HG03439 (cell line): ENCODE results near the gene AKT3.
"Not testable (repeated sequence)": the region's sequence is repeated elsewhere in the genome, so short reads cannot be mapped to it uniquely, and the experiment has no call there.

Source experiments
- ATAC-seq: cut with Tn5 transposase; IDR thresholded peaks from one replicate; pipeline ENCODE4 v1.9.1; 2021; ENCODE audit warnings: mild to moderate bottlenecking, moderate library complexity; ENCODE audit not compliant: unreplicated experiment

The AKT3 gene

DNA sequence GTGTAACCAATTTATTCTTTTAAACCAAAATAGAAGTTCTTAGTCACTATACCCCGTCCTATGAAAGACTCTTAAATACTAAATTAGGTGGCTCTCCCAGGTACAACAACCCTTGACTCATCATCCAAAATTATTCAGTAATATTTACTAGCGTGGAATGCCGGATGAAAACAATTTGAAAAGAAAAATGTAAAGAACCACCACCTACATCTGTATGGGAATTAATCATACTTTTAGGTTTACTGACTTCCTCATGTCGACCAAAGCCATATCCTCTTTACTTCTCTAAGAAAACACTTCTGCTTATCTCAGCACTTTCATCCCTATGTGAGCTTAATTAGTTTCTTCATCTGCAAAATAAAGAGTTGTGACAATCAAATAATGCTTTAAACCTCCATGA is 139.6 kb downstream of the AKT3 start:
- no peak for ATAC-seq

DNA sequence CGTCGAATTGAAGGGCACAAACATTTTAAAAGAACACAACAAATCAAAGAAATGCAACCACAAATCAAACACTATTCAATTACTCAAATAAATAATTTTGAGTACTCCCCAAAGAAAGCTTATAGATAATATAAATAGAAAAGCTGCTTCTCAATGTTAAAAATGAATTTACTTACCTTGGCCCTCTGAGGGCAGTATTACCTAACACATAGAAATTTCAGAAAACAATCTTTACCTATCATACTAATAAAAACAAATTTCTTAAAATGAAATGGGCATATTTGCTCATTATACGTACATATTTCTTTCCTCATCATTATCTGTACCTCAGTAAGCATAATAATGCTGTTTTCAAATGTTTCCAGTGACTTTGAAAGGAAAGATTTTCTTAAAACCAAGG is 141.8 kb downstream of the AKT3 start:
- ATAC-seq: no peak

DNA sequence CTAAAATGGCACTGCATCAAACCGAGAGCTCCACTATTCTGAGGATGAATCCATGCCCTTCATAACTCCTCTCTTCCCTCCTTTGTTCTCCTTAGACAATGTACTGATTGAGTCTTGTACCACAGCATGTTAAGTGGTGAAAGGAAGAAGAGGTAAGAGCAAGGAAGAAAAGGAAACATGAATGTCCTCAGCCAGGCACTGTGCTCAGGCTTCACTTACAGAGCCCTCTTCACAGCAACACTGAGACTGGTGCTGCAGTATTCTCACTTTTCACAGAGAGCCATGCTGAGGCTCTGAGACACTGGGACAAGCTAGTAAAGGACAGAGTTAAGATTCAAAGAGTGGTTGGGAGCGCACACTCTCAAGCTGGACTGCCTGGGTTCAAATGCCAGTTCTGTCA is 143.5 kb downstream of the AKT3 start:
- no peak for ATAC-seq

DNA sequence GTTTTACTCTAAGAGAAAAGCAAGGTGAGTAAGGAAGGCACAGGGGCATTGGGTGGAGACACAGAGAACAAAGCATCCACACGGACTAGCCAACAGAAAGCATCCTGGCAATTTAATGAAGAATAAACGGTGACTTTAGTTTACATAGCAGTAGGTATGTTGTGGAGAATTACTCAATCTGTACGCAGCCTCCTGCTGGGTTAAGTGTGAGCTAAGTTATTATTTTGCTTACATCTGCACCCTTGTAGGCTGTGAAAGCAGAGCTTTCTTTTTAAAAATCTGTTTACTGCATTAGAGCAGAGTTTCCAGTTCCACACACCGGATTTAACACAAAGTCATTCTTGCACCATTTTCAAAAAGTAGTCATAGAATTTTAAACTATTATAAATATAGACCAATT is 144.5 kb downstream of the AKT3 start:
- ATAC-seq: no peak

DNA sequence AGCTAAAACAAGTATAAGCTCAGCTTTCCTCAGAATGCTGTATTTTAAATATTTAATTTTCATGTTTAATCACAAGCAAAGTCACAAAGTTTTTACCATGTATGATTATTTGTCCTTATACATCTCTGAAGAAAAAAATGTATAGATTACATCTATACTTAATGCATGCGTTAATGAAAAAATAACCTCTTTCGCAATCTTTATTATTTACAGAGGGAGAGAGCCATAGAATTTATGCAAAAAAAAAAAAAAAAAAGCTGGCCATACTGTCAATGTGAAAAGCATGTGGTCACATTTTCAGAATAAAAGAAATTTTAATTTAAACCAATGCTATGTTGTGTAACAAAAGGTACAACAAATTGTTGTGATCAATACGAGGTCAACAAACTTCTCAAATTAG is 148.2 kb downstream of the AKT3 start:
- no peak for ATAC-seq

DNA sequence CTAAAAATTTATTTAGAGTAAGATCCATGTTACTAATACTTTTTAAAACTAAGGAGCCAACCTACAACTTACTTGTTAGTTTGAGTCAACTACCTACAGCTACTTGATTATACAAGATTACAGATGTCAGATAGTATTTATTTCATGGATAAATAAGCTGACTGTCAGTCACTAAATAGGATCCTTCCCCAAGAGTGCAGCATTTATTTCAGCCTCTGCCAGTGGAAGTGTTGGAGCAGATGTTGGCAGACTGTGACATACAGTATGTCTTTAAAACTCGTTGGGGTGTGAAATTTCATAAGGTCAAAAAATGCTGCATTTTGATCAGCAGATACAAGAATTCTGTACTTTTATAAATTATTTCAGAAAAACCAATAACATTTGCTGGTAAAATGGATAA is 156.2 kb downstream of the AKT3 start:
- no peak for ATAC-seq

DNA sequence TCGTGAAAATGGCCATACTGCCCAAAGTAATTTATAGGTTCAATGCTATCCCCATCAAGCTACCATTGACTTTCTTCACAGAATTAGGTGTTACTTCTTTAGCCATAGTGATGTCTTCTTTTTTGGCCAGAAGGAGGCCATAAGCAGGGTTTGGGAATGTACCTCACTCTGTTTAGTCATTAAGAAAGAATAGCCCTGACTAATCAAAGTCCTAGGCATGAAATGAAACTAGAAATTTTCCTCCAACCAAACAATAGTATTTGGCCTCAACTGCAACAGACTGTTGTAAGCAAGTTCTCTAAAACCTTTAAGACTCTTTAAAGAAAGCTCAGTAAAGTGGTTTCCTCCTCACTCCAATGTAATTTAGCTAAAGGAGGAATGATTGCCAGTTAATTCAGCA is 163.9 kb downstream of the AKT3 start:
- ATAC-seq: no peak

DNA sequence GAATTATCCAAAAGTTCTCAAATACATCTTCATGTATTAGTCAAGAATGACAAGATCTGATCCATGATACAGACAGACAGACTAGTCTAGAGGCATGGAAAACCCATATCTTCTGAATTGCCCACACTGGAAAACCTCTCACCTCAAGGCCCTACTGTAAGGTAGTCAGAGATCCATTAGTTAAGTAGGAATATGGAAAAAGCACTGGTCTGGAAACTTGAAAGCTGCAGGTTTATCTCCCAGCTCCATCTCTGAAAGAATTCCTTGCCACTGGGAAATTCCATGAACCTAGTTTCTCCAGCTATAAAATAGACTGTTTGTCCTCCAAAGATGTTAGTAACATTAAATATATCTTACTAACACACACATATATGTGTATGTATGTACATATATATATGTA is 169.2 kb downstream of the AKT3 start:
- no peak for ATAC-seq

DNA sequence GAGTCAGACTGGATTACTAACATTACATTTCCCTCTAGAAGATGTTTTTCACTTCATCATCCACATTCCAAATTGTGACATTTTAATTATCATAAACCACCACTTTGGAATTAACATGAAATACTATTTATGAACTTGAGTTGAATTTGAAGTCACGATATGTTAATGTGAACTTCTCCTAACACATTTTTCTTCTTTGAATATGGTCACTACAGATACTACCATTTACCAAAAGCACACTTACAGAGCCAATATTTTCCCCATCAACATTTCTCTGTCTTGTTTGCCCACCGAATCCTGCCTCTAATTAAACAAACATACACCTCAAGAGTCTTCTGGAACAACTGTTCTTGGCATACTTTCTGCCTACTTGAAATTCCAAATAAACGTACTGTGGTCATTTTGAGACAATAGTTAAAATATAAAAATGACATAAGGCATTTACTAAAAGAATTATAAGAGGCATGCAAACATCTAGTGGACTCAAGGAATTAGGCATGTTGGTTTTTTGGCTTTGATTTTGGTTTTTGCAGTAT is 177.4 kb downstream of the AKT3 start:
- ATAC-seq: no peak

DNA sequence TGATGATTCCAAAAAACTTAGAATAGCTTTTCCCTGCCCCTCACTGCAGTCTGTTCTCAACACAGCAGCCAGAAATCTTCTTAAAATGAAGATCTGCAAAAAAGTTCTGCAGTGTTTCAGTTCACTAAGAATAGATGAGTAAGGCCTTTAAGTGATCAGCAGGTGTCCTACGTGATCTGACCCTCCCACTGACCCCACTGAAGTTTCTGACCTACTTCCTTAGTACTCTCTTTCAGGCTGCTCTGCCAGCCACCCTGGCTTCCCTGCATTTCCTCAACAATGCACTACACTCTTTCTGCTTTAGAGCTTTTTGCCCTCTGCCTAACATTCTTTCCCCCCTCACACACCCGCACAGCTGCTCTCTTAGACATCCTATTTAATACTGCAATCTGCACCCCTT is 182.5 kb downstream of the AKT3 start:
- no peak for ATAC-seq

DNA sequence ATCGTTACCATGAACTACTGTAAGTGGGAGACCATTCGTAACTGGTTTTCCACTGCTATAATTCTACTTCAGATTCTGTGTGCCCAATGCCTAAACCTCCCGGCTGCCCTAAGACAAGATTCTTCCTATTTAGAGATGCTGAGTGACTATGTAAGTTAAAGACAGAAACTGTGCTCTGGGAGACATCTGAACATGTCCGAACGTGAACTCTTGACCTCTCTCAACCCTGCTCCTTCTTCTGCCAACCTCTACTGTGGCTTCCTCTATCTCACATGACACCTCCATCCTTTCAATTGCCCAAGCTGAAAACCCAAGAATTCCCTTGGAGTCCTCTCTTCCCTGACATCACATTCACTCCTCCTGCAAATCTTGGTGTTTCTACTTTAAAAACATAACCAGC is 182.9 kb downstream of the AKT3 start:
- ATAC-seq: no peak

DNA sequence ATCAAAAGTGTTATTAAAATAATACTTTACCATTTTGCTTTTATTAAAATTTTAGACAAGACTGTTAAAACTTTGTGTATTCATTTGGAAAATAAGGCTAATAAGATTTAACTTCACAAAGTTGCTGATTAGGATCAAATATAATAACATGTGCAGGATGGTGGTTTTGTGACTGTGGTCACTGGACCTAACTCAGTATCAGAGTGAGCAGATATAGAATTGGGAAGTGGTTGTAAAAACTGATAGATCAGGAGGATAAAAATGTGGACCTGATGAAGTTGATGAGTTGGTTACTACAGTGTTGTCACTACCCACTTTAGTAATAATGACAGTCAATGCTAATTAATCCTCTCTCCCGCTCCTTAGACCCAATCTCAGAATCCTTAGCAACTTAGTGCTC is 186.4 kb downstream of the AKT3 start:
- ATAC-seq: no peak

DNA sequence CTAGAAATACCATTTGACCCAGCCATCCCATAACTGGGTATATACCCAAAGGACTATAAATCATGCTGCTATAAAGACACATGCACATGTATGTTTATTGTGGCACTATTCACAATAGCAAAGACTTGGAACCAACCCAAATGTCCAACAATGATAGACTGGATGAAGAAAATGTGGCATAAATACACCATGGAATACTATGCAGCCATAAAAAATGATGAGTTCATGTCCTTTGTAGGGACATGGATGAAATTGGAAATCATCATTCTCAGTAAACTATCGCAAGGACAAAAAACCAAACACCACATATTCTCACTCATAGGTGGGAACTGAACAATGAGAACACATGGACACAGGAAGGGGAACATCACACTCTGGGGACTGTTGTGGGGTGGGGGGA is 187.9 kb downstream of the AKT3 start:
- not testable (repeated sequence) for ATAC-seq

DNA sequence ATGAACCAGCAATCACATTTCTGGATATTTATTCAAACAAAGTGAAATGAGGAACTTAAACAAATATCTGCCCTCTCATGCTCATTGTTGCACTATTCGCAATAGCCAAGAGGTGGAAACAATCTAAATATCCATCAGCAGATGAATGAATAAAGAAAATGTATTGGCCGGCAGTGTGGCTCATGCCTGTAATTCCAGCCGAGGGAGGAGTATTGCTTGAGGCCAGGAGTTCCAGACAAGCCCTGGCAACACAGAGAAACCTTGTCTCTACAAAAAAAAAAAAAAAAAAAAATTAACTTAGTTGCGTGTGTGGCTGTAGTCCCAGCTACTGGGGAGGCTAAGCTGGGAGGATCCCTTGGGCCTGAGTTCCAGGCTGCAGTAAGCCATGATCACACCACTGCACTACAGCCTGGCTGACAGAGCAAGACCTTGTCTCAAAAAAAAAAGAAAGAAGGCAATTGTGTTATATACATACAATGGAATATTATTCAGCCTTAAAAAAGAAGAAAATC is 191.4 kb downstream of the AKT3 start:
- ATAC-seq: no peak

DNA sequence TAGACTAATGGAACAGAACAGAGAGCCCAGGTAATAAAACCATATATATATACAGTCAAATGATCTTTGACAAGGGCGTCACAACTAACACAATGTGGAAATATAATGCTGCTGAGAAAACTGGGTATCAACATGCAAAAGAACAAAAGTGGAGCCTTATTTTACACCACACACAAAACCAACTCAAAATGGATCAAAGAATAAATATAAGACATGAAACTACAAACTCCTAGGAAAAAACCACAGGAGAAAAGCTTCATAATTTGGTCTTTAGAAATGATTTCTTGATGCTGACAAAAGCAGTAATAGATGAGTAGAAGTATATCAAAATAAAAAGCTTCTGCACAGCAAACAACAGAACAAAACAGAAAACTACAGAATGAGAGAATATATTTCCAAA is 192.2 kb downstream of the AKT3 start:
- no peak for ATAC-seq

DNA sequence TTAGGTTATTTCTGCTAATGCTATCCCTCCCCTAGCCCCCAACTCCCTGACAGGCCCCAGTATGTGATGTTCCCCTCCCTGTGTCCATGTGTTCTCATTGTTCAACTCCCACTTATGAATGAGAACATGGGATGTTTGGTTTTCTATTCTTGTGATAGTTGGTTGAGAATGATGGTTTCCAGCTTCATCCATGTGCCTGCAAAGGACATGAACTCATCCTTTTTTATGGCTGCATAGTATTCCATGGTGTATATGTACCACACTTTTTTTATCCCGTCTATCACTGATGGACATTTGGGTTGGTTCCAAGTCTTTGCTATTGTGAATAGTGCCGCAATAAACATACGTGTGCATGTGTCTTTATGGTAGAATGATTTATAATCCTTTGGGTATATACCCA is 200.5 kb downstream of the AKT3 start:
- ATAC-seq: not testable (repeated sequence)

DNA sequence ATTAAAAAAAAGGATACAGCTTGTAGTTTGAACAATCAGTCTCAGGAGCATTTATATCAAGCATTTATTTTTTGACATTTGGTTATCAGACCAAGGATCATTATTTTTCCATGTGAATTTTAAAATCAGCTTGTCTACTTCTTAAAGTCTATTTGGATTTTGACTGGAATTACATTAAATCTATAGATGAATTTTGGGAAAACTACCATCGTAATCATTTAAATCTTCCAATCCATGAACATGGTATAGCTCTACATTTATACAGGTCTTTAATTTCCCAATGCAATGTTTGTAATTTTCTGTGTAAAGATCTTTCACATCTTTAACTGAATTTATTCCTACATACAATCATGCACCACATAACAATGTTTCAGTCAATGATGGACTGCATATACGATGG is 203.2 kb downstream of the AKT3 start:
- no peak for ATAC-seq

DNA sequence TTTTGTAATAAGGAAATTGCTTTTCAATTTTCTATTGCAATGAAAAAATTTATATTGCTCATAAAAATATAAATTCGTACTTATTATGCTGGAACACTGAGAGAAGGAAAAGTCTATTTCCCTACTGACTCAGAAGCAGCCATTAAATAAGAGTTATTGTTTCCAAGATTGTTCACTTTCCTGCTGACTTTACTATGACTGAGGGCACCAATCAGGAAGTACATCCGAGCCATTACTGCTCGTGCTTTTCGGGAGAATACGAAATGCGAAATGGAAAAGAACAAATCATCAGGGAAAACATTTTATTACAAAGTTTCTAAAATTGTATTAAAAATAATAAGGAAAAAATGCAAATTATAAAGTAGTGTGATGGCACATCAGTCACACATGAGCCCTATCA is 204.8 kb downstream of the AKT3 start:
- no peak for ATAC-seq

DNA sequence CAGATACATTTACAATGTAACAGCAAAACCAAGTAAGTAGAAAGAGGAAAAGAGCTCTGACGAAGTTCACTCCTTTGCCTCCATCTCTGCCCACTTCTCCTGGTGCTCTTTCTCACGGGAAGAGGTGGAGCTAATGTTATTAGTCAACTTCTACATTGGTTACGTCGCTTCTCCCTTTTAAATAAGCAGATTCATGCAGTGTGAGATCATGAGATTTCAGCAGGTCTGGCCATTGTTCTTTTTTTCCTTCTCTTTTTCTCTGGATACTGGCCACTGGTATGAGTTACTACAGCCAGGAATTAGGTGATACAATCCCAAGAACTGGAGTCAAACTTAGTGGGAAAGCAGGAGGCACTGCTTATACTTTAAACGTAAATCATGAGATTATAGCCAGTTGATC is 207.1 kb downstream of the AKT3 start:
- no peak for ATAC-seq

DNA sequence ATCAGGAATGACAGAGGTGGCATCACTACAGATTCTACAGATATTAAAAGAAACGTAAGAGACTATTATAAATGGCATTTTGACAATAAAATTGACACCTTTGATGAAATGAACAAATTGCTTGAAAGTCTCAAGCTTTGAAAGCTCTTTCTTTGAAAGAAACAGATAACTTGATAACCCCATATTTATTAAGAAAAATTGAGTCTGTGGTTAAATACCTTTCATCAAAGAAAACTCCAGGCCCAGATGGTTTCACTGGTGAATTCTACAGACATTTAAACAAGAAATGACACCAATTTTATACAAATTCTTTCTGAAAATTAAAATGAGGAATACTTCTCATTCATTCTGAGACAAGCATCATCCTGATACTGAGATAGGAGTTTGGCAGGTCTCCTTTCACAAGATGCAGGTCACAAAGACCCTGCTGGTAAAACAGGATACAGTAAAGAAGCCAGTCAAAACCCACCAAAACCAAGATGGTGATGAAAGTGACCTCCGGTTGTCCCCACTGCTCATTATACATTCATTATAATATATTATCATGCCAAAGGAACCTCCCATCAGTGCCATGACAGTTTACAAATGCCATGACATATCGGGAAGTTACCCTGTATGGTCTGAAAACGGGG is 210.9 kb downstream of the AKT3 start:
- ATAC-seq: no peak

DNA sequence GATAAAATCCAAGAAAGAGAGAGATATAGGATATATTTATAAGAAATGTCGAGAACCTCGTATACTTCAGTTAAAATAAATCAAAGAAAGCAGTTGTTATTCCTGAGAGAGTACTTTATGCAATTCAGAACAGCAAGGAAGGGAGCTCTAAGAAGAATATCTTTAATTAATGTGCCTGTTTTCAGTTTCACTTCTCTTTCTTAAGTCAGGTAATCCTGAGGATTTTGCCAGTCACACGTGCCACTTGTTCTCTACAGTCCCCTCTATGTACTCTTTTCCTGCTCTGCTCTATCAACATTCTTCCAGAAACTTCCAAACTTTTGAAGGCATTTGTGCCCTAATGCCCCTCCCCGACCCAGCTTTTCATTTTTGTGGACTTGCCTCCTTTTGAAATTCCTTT is 211.9 kb downstream of the AKT3 start:
- no peak for ATAC-seq

DNA sequence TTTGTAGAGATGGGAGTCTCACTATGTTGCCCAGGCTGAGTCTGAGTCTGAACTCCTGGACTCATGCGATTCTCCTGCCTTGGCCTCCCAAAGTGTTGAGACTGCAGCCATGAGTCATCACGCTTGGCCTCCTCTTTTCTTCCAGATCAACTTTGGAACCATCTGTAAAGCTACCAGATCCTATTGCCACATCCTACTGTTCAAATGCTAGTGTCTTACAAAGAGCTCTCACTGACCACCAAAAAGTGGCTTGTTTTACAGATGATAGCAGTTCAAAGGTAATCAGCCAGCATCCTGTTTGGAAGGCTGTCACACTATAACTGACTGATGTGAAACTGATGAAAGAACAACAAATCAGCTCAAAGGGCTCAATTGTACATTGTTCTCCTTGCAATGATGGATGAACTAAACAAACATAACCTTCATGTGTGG is 221.6 kb downstream of the AKT3 start:
- no peak for ATAC-seq

DNA sequence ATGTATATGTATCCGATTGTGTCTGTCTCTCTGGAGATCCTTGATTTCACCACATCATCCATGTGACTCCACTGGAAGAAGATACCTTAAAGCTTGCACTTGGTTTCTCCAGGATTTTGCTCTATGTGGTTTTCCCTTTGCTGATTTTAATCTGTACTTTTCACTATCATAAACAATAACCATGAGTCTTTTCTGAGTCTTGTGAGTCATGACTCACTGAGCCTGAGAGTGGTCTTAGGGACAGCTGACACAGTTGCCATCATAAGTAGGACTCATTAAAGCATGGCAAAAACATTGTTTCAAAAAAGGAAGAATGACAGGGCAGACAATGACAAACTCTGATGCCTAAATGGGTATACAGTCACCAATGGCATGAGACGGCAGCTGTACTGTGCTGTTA is 226.2 kb downstream of the AKT3 start:
- no peak for ATAC-seq
